ENCODE measurements around the gene FGF3. TPM values are rescaled to one million over a fixed set of nuclear protein-coding genes. Genes with fewer than 3 reads are reported as not detected.

FGF3 gene
- total and polyA plus RNA-seq, 9 of the 15 experiments (the other 6 are each of a cell fraction or from before 2014, with no cell fraction given), result not detected

DNA sequence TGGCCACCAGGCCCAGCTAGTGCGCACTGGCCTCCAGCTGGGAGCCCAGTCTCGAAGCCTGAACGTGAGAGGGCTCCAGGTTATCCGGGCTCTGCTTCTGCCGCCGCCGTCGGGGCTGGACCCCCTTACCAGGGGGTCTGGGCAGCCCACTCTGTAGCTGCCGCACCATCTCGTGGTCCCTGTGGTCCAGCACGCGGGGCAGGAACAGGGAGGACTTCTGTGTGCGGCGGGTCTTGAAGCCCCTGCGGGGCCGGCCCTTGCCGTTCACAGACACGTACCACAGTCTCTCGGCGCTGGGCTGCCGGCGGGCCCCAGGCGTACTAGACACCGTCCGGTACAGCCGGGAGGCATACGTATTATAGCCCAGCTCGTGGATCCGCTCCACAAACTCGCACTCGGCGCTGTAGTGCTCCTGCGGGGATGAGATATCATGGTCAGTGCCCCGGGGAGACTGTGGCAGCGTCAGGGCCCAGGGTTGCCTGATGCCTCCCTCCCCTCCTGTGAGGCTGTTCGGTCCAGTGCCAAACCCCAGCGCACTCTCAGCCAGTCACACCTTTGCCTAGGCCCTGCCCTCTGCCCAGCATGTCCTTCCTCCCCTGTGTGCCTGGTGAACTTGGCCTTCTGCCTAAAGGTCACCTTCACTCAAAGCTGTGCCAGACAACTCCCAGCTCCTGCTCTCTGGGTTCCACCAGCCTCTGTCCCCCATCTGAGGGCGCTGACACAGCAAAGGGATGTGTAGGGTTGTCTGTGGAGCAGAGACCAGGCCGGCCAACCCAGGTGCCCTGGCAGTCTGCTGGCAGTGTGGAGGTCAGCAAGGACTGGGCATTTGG is 8.7 kb downstream of the FGF3 start:
- intact Hi-C loops (cut with micrococcal nuclease), result no loop called here

More for the DNA sequence above, 8.7 kb downstream of the FGF3 start:
- FAIRE-seq, result no peak
- no peak for DNase-seq (ENCODE audit: extremely low read depth in 1 of 4, low spot score in 3 of 4)
- BruUV-seq (replicated peaks), result no TSS peak
- ChIA-PET CTCF (ENCODE audit: low intra/inter-chr PET ratio) (no interaction called here), POLR2A (no interaction called here)
- H3K4me2 ChIP-seq (ENCODE audit: insufficient read depth, low read length), result no peak overlapping the region
- peaks cover 17 to 55% of the 10 kb centered on the region in 2 experiments; a peak in 3 of 5 replicates for H3K27me3 ChIP-seq (ENCODE audit: control insufficient read depth in 2 of 2, insufficient read depth in 2 of 2, low read length in 2 of 2)
- WGBS (ENCODE audit: insufficient coverage, low coverage, missing lambda C conversion rate), result 3% methylated on average over 31 of the region's 39 CpGs
- H3K36me3 ChIP-seq (ENCODE audit: control insufficient read depth, insufficient read depth, low read length), result no peaks in the 10 kb centered on the region
- no peaks in the 10 kb centered on the region for H3K9me1 ChIP-seq (ENCODE audit: control insufficient read depth, insufficient read depth, low read length)
- H3K27ac ChIP-seq (ENCODE audit: extremely low read depth, low read depth, low read length), result no peak overlapping the region
- H2AFZ ChIP-seq (ENCODE audit: low read depth, low read length), result no peak overlapping the region
- TF ChIP-seq SREBF1 (IDR thresholded peaks at IDR 0.05; ENCODE audit: borderline replicate concordance, low read depth, low read length), result no peak
- TF ChIP-seq, protein P1, sequence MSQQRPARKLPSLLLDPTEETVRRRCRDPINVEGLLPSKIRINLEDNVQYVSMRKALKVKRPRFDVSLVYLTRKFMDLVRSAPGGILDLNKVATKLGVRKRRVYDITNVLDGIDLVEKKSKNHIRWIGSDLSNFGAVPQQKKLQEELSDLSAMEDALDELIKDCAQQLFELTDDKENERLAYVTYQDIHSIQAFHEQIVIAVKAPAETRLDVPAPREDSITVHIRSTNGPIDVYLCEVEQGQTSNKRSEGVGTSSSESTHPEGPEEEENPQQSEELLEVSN (IDR thresholded peaks at IDR 0.05; ENCODE audit: borderline replicate concordance in 1 of 2, extremely low read depth in 1 of 2, insufficient read depth in 1 of 2, insufficient read length in 1 of 2, low read depth in 1 of 2, low read length in 1 of 2, poor library complexity in 1 of 2, severe bottlenecking in 1 of 2), result no peak
- TF ChIP-seq XRCC5 (IDR thresholded peaks at IDR 0.05; ENCODE audit: low read depth, low read length), result no peak
- TF ChIP-seq MCM5 (IDR thresholded peaks at IDR 0.05; ENCODE audit: low read depth), result no peak
- no peak for TF ChIP-seq RBM17 (IDR thresholded peaks at IDR 0.05; ENCODE audit: borderline replicate concordance, low read depth, low read length)
- TF ChIP-seq, protein P2, sequence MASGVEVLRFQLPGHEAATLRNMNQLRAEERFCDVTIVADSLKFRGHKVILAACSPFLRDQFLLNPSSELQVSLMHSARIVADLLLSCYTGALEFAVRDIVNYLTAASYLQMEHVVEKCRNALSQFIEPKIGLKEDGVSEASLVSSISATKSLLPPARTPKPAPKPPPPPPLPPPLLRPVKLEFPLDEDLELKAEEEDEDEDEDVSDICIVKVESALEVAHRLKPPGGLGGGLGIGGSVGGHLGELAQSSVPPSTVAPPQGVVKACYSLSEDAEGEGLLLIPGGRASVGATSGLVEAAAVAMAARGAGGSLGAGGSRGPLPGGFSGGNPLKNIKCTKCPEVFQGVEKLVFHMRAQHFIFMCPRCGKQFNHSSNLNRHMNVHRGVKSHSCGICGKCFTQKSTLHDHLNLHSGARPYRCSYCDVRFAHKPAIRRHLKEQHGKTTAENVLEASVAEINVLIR (CRISPR knock-in tag; IDR thresholded peaks at IDR 0.05), result no peak
- TF ChIP-seq SIN3A (IDR thresholded peaks at IDR 0.05; ENCODE audit: borderline replicate concordance in 2 of 2, control insufficient read depth in 1 of 2, low read depth in 2 of 2, low read length in 2 of 2), result no peak
- TF ChIP-seq ETV5 (CRISPR knock-in tag; IDR thresholded peaks at IDR 0.05; ENCODE audit: low read depth), result no peak
- no peak overlapping the region for H3K9ac ChIP-seq (ENCODE audit: insufficient read depth in 1 of 2, low read depth in 2 of 2, low read length in 2 of 2)
- in situ Hi-C loops (cut with MboI), result no loop called here
- no peaks in the 10 kb centered on the region for H3K79me2 ChIP-seq (ENCODE audit: control insufficient read depth, insufficient read depth, low read length)
- H3K4me3 ChIP-seq, result no peak overlapping the region
- peaks cover 22% of the 10 kb centered on the region; the same call in 1 of the 2 replicates for H4K20me1 ChIP-seq (replicated peaks; ENCODE audit: control insufficient read depth, insufficient read depth, low read length)
- H3K9me3 ChIP-seq (replicated peaks; ENCODE audit: control insufficient read depth, insufficient read depth, low read depth, low read length), result no peaks in the 10 kb centered on the region
- peaks cover 0 to 7% of the 10 kb centered on the region in 2 experiments; a peak in 1 of 5 replicates for H3K4me1 ChIP-seq (replicated peaks in 1 of 2; ENCODE audit: control insufficient read depth in 2 of 2, insufficient read depth in 2 of 2, low read length in 2 of 2)
- no peak for ATAC-seq

All from K562 (cell line).